Ecto neural progenitor cell (in vitro differentiated cells): Measurements from ENCODE around the gene HERC3.

Experiments used
- DNase-seq: peaks from one replicate; pipeline ENCODE4 v3.0.0-alpha.2; 2018; ENCODE audit warnings: low spot score

HERC3 gene

DNA sequence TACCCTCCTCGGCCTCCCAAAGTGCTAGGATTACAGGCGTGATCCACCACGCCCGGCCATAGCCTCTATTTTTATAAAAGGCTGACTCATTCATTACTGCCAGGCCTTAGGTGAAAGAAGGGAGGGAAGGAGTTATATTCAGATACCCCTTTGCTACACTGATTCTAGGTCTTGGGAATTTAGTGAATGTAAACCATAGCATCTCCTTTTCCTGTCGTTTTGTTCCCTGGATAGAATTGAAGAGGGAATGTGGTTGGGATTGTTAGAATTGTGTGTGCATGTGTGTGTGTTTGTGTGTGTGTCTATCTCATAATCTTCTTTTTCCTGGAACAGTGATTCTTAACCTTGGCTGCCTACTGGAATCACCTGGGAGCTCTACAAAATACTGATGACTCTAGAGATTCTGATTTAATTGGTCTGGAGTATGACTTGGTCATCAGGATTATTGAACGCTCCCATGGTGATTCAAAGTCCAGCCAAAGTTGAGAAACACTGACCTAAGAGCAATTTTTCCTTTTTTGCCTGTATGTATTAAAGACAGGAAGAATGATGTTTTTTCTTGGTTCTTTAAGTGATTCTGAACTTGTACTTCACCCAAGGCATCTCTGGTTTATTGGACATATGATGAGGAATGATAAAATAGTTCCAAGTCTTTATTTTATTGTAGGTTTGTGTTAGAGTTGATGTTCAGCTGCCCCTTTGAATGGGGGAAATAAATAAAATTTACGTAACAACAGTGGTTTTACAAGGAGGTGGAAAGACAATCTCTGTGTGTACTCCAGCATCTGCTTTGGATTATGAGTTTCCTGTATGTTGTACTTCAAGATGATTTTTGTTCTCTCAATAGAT, 68.4 kb downstream of the HERC3 start:
- no peak for DNase-seq

DNA sequence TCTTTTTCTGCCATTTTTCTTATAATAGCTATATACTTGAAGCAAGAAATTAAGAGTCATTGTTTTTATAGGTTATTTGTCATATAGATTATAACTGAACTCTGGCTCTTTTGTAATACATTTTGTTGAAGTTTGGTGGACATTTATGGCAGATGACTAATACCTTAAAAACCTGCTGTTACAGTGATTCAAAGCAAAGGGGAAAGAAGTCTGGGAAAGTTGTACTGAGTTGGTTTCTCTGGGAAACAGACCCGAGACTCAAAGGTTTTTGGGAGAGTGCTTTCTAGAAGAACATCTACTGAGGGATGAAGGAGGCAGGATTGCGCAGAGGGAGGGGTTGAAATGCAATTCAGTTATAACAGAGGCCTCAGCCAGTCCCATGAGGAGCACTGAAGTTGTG, 69.5 kb downstream of the HERC3 start:
- DNase-seq, result no peak

DNA sequence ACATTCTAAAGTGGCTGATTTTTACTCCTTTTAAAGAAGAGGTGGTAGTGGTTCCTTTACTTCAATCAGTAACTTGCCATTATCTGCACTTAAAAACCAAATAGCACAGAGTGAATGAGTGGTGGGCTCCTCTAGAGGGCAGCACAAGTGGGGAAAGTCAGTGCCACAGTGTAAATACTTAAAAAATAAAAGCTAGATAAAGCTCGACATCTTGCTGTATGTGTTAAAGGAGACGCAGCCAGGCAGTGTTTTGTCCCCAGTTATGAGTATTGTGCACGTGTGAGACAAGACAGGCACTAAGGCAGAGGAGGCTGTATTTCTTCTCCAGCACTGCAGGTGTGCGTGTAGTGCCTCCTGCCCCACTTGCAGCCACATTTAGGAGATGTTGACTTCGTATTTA, 80.7 kb downstream of the HERC3 start:
- DNase-seq, result no peak

DNA sequence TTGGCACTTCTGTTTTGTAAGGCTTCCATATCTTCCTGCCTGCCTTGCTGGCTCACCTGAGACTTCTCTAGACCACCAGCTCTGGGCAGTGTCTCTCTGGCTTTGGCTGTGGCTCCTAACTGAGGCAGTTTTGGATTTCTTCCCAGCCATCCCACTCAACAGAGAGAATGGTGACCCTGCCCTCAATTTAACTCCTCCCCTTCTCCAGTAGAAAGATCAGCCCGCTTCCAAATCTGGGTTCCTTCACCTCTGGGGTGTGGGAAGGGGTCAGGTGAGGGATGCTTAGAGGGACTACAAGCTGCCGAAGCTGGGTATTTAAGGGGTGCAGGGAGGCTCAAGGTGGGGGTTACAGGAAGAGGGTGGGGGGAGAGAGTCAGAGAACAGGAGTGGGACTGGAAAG, 81.6 kb downstream of the HERC3 start:
- no peak for DNase-seq

DNA sequence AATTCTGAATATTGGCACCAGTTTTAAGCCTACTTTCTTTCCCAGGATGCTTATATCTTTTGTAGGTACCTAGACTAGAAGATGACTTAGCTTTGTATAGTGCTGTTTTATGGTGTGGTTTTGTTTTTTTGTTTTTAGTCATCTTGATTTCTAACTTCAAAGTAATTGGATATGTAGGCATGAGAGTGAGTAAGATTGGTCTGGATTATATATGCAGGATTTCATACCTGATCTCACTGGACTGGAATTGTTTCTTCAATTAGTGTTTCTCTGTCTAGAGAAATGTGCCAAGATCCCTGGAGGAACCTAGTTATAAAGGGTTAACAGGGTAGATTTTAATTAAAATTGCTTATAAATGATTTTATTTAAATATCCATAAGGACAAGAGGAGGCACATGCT, 82.3 kb downstream of the HERC3 start:
- no peak for DNase-seq

DNA sequence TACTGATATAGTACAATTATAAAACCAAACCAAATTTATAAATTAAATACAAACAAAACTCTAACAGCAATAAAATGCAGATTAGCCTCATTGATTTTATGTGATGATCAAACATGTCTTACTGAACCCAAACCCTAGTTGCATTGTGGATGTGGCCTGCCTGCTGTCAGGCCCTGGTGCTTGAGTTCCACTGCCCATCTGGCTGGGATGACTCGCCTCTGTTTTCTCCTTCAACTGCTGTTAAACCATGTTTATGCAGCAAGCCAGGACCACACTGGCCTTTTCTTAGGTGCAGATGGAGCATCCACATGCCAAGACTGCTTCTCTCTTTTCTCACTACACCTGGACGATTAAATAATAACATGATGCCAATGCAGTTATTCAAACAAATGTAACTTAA, 82.7 kb downstream of the HERC3 start:
- DNase-seq, result no peak

DNA sequence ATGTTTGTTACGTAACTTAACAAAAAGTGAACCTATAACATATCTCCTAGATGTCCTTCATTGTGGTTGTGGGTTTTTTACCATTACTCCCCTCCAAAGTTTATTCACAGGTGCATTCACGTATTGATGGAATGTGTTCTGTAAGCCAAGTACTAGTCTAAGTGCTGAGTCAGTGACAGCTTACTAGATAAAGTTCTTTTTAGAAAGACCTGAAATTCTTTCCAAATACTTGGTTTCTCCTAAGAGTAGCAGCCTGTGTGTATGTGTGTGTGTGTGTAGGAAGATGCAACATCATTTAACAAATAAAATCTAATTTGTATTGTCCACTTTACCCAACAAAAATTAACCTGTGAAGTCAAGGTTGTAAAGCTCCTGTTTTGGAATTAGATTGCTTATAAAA, 83.3 kb downstream of the HERC3 start:
- DNase-seq, result no peak

DNA sequence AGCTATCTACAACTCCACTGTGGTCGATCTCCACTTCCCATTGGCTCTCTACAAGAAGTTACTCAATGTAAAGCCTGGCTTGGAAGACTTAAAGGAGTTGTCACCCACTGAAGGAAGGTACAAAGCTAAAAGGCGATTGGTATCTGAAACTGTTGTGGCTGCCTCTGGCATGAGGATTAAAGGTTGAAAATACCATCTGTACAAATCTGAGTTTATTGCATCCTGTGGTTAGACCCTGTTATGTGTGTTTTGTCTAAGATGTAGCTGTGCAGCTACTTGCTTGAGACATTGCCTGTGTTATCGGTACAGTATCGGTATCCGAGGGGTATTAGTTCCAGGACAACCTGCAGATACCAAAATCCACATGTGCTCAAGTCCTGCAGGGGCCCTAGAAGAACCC, 88.9 kb downstream of the HERC3 start:
- no peak for DNase-seq

DNA sequence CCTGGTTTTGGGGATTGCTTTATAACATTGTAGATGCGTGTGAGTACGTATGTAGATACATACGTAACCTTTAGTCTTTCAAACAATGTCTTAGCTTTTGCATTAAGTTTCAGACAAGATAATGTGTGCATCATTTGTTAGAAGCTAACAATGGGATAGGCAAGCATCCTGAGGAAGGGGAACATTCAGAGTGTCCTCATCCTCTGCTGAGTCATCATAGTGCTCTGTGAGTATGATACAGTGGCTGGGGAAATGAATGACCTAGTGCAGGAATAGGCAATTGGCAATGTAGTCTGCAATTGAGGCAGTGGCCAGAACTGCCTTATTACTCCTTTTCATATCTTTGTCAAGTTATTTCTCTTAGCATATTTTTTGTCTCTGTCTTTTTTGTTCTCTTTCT, 98.1 kb downstream of the HERC3 start:
- no peak for DNase-seq

DNA sequence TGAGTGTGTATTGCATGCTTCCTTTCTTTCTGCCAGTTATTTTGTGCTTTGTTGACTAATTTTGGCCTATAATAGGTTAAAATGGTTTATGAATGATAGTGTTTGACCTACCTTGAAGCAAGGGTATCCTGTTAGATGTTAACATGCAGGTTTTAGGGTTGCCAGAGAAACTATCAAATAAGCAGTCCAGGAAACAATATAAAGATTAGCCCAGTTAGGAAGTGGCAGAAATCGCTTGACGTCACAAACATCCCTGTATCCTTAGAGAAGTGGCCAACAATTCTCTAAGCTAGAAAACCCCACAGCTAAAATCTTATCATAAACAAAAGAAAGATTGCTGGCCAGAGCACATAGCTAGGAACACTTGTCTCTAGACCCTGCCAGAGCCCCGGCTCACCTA, 101.5 kb downstream of the HERC3 start:
- no peak for DNase-seq

DNA sequence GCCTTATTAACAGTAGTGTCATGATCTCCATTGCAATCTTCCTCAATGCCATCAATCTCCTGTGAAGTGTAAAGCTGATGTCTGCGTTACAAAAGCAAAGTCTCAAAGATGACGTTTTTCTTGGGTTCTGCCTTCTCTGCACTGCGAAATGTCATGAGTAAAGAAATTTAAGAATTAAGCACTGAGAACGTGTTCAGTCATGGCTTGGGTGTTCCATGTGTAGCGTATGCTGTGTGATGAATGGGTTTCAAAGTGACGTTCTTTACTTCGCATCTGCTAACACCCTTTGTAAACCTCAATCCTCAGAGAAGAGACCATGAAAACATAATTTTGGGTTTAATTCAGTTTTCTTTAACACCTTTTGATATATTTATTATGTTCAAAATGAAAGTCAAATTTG, 104.3 kb downstream of the HERC3 start:
- no peak for DNase-seq

DNA sequence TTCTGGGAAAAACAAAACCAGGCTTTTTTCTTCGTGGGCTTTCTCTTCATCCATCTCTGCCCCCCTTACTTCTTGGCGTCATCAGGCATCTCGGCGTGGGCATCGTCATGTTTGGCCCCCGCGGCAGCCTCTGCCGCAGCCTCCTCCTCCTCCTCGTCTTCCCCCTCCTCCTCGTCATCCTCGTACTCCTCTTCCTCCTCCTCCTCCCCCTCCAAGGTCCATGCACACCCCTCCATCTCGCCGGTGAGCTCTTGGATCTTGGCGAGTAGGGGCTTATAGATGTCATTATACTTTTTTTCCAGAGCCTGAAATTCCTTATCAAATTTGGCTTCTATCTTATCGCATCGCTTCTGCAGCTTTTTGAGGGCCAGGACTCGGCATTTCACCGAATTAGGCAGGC, 104.9 kb downstream of the HERC3 start:
- DNase-seq, result no peak

DNA sequence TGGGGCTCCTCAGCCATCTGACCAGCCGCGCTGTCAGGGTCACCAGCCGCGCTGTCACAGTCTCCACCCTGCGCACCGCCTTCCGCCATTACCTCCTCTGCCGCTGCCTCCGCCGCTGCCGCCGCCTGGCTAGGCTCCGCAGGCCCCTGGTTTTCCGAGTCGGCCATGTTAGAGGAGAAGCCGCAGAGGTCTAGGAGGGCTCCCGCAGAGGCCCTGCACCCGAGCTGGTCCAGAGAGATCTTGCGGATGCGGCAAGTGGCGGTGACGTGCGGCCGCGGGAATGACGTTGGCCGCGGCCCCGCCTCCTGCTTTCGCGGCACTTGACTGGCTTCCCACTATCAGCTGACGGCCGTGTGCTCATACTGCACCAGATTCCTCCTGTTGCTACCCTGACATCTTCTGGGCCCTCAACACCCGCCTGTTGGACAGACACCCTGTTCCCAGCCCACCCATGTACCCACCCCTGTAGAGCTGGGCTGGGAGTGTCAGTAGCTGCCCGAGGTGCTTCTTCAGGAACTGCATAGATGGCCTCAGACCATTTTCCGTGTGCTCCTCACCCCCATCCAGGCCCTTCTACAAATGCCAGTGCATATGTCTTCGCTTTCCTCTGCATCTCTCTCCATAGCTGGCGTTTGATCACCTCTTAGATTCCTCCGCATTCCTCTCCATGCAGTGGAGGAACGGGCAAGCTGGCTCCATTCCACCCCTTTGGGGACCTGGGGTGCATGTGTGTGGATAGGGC, 105.5 kb downstream of the HERC3 start, which contains the start of gene NAP1L5:
Gene NAP1L5 (minus strand): TSS at position 242 of the 742 bp plus-strand sequence. CDS start 75 bp downstream, at position 167.
- peak; percentile 56 for DNase-seq

DNA sequence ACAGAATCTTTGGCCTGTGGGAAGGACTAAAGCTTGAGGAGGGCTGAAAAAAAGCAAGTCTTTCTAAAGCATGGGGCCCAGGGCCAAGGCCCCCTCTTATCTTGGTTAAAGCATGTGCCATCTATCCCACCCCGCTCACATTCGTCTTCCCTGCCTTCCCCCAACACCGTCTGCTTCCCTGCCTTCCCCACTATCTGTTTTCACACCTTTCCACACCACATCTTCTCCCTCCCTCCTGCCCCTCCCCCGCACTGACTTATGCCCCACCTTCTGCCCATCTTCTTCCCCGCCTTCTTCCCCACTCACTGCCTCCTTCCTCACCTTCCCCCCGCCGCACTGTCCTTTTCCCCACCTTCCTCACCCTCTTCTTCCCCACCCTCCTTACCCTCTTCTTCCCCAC, 106.2 kb downstream of the HERC3 start:
- DNase-seq, result no peak

DNA sequence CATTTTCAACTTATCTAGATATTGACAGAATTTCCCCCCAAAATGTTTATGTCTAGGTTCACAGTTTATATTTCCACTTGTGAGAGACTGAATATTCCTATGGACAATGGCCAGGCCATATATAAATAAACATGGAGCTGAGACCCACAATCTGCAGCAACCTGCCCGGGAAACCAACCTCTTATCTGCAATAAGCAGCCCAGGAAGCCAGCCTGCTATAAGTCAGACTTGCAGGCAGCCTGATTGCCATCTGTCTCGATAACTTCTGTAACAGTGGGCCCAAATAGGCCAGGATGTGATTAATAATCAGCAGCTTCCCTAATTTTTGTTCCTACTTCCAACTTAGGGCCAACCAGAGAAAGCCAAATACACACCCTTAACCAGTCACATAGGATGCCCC, 110.5 kb downstream of the HERC3 start:
- no peak for DNase-seq

DNA sequence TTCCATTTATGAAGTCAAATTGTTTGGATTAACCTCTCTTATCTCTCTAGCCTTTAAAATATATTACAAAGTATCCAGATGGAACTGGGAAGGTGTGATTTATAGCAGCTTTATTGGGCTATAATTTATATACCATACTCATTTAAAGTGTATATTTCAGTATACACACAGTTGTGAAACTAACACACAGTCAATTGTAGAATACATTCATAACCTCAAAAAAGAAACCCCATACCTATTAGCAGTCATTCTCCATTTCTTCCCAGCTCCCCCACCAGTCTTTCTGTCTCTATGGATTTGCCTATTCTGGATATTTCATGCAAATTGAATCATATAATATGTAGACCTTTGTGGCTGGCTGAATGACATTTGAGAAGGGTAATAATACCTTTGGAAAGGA, 112.9 kb downstream of the HERC3 start:
- DNase-seq, result no peak

DNA sequence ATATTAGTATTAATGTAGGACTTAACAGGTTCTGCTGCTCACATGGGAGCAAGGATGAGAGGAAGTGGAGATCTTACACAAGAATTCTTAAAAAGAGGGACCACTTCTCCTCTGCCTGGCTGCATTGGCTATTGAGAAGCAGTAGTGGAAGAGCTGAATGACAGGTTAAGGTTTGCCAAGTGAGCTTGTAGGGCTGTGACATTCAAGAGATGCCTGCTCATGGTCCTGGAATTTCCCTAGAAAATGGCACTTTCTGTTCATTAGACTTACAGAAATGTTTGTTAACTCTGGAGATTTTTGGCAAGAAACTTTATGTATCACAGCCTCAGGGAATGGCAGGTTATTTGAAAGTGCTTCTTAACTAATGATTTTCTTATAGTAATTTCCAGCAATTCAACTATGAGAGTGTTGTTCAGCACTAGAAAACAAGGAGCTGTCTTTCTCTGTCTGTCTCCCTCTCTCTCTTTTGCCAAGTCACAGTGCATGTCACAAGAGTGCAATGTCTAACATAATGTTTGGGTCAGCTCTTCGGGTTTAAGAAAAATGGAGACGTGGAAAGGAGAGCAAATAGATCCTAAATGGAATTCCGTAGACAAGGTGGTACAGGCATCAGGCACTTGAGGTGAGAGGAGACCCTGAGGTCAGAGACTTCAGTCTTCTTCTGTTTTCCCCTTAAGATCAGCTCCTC, 113.7 kb downstream of the HERC3 start:
- no peak for DNase-seq

DNA sequence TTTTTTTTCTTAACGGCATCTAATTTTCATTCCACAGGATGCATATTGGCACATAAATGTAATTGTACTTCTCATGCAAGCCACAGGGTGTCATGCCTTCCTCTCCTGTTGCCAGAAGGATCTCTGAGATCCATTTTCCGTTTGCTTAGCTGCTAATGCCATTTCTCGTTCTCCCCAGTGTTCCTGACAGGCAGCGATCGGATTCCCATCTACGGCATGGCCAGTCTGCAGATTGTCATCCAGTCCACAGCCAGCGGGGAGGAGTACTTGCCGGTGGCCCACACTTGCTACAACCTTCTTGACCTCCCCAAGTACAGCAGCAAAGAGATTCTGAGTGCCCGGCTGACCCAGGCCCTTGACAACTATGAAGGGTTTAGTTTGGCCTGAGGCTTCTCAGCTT, 114.3 kb downstream of the HERC3 start:
- DNase-seq, result no peak

DNA sequence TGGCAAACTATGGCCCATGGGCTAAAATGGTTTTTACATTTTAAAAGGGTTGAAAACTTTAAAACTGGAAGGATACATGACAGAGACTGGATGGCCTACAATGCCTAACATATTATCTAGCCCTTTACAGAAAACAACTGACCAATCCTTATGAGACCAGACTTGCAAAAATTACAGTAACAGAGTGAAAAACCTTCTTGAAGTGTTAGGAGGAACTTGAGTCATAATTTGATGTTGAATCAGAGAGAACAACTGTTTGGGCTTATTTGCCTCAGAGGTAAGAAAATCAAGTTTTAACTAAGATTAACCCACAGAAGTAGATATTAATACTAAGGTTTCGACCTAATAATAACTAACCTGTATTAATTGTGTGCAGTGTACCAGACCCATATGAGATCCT, 117.7 kb downstream of the HERC3 start:
- DNase-seq, result no peak

DNA sequence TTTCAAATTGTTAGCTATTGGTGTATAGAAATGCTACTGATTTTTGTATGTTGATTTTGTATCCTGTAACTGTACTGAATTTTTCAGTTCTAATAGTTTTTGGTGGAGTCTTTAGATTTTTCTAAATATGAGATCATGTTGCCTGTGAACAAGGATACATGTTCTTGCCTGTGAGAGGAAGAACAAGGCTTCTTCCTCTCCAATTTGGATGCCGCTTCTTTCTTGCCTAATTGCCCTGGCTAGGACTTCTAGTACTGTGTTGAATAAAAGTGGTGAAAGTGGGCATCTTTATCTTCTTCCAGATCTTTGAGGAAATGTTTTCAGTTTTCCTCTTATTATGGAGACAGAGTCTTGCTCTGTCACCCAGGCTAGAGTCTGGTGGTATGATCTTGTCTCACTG, 121.5 kb downstream of the HERC3 start:
- no peak for DNase-seq

DNA sequence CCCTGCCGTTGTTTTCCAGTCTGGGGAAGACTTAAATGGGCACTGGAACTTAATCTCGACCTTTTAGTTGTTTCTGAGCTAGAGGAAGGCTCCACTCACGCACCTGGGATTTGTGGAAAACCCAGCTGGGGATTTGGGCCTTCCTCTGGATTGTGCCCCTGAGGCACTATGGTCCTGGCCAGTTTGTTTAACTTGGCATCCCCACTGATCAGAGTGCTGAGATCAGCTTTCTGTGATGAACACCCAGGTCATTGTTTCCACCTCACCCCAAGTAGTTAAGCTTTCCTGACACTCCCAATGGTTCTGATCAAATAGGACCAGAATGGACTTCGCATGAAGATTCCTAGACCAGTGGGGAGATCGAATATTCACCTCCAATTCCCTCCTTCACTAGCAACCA, 125.8 kb downstream of the HERC3 start:
- DNase-seq, result no peak

DNA sequence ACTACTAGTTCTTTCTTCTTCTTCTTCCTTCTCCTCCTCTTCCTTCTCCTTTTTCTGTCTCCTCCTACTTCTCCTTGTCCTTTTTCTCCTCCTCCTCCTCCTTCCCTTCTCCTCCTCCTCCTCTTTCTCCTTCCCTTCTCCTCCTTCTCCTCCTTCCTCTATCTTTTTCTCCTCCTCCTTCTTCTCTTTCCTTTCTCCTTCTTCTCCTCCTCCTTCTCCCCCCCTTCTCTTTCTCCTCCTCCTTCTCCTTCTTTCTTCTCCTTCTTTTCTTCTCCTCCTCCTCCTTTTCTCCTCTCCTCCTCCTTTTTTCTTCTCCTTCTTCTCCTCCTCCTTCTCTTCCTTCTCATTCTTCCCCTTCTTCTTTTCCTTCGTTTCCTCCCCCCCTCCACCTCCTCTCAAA, 127.1 kb downstream of the HERC3 start:
- DNase-seq, result no peak
